Measurements from ENCODE around the gene POU3F2. TPM values are rescaled to one million over a fixed set of nuclear protein-coding genes. Genes with fewer than 3 reads are reported as not detected.
A peak's percentile ranks its signal among the peaks of the same experiment; 100 is the strongest.

Gene POU3F2
- polyA plus RNA-seq, 3 donors = not detected

- no peak overlapping the region for H3K4me2 ChIP-seq (replicated peaks; ENCODE audit: extremely low read depth, low read length, poor library complexity, severe bottlenecking)
- no peak for DNase-seq
- intact Hi-C loops (cut with micrococcal nuclease) = loop anchor here in 1 of 2 donors (5.0 kb wide), 1 partner anchor 1336 kb away; no protein-coding TSS in a partner anchor
Observed at GRCh38 chr6:98838032-98838431, 3.7 kb downstream of the POU3F2 start.

GRCh38 chr6:98838975-98839374, 4.6 kb downstream of the POU3F2 start:
- no peak for DNase-seq
- Histone ChIP-seq H2AFZ (ENCODE audit: insufficient read depth, low read depth, low read length, poor library complexity, severe bottlenecking) (no peak overlapping the region), H3K27me3 (ENCODE audit: control insufficient read depth in 2 of 2, insufficient read depth in 2 of 2, low read length in 2 of 2) (peaks cover 87 to 97% of the 10 kb centered on the region in 2 donors), H3K4me1 (ENCODE audit: control insufficient read depth in 1 of 2, insufficient read depth in 2 of 2, low read length in 2 of 2) (peaks cover 12 to 20% of the 10 kb centered on the region in 2 donors), H3K9me3 (replicated peaks in 1 of 2; ENCODE audit: control insufficient read depth in 1 of 2, insufficient read depth in 1 of 2, low read length in 2 of 2) (peaks cover 4 to 36% of the 10 kb centered on the region in 2 donors), H3K4me3 (replicated peaks in 1 of 3; ENCODE audit: low read depth in 2 of 3, low read length in 3 of 3) (no peak overlapping the region), H3K4me2 (replicated peaks; ENCODE audit: extremely low read depth, low read length, poor library complexity, severe bottlenecking) (no peak overlapping the region), H3K27ac (ENCODE audit: low read depth in 1 of 2, low read length in 2 of 2) (no peak overlapping the region), H4K20me1 (ENCODE audit: insufficient read depth, low read length) (no peaks in the 10 kb centered on the region), H3K36me3 (replicated peaks in 1 of 2; ENCODE audit: control insufficient read depth in 1 of 2, insufficient read depth in 2 of 2, low read length in 2 of 2) (no peaks in the 10 kb centered on the region), H3K79me2 (ENCODE audit: insufficient read depth, low read length) (no peaks in the 10 kb centered on the region), H3K9ac (ENCODE audit: insufficient read depth, low read length, poor library complexity, severe bottlenecking) (no peak overlapping the region)
- peaks cover 91 to 97% (median 93%) of the 10 kb centered on the region in 3 donors for H3K27me3 Mint-ChIP-seq (ENCODE audit: low read depth in 3 of 3)
- WGBS (ENCODE audit: insufficient coverage) = no CpG with 5 or more reads among the region's 1 CpG
- peak overlapping the region in 1 of 2 donors; percentile 42 for H3K4me3 Mint-ChIP-seq
- peaks cover 0 to 27% (median 13%) of the 10 kb centered on the region in 7 donors for H3K9me3 Mint-ChIP-seq
- no peak for TF ChIP-seq CTCF (IDR thresholded peaks at IDR 0.05)
- H3K36me3 Mint-ChIP-seq = peaks cover 3 to 11% of the 10 kb centered on the region in 2 donors
- peaks cover 19% of the 10 kb centered on the region for H3K4me1 Mint-ChIP-seq
- H3K27ac Mint-ChIP-seq = no peak overlapping the region
- intact Hi-C loops (cut with micrococcal nuclease) = loop anchor here in 1 of 2 donors (5.0 kb wide), 1 partner anchor 1337 kb away; no protein-coding TSS in a partner anchor

More at GRCh38 chr6:98838032-98838431, 3.7 kb downstream of the POU3F2 start:
- peaks cover 0 to 28% (median 16%) of the 10 kb centered on the region in 7 donors for H3K9me3 Mint-ChIP-seq
- WGBS (ENCODE audit: insufficient coverage) = no CpG with 5 or more reads among the region's 4 CpGs
- no peak overlapping the region for H3K4me3 ChIP-seq (replicated peaks in 1 of 3; ENCODE audit: low read depth in 2 of 3, low read length in 3 of 3)
- H3K36me3 Mint-ChIP-seq = peaks cover 4 to 16% of the 10 kb centered on the region in 2 donors
- peaks cover 21 to 29% of the 10 kb centered on the region in 2 donors for H3K4me1 ChIP-seq (ENCODE audit: control insufficient read depth in 1 of 2, insufficient read depth in 2 of 2, low read length in 2 of 2)
- TF ChIP-seq CTCF (IDR thresholded peaks at IDR 0.05) = no peak
- no peak overlapping the region for H3K27ac ChIP-seq (ENCODE audit: low read depth in 1 of 2, low read length in 2 of 2)
- H3K9ac ChIP-seq (ENCODE audit: insufficient read depth, low read length, poor library complexity, severe bottlenecking) = no peak overlapping the region
- H3K27me3 ChIP-seq (ENCODE audit: control insufficient read depth in 2 of 2, insufficient read depth in 2 of 2, low read length in 2 of 2) = peaks cover 87 to 98% of the 10 kb centered on the region in 2 donors
- peaks cover 28% of the 10 kb centered on the region for H3K4me1 Mint-ChIP-seq
- H3K9me3 ChIP-seq (replicated peaks in 1 of 2; ENCODE audit: control insufficient read depth in 1 of 2, insufficient read depth in 1 of 2, low read length in 2 of 2) = peaks cover 4 to 38% of the 10 kb centered on the region in 2 donors
- no peaks in the 10 kb centered on the region for H3K79me2 ChIP-seq (ENCODE audit: insufficient read depth, low read length)
- H3K27me3 Mint-ChIP-seq (ENCODE audit: low read depth in 3 of 3) = peaks cover 91 to 97% (median 93%) of the 10 kb centered on the region in 3 donors
- H3K27ac Mint-ChIP-seq = no peak overlapping the region
- H3K4me3 Mint-ChIP-seq = peak overlapping the region in 1 of 2 donors; percentile 61
- no peaks in the 10 kb centered on the region for H3K36me3 ChIP-seq (replicated peaks in 1 of 2; ENCODE audit: control insufficient read depth in 1 of 2, insufficient read depth in 2 of 2, low read length in 2 of 2)
- no peaks in the 10 kb centered on the region for H4K20me1 ChIP-seq (ENCODE audit: insufficient read depth, low read length)
- H2AFZ ChIP-seq (ENCODE audit: insufficient read depth, low read depth, low read length, poor library complexity, severe bottlenecking) = no peak overlapping the region

All from CD14-positive monocyte (primary cell).